Astrocyte (in vitro differentiated cells and primary cell): ENCODE measurements around the gene RNGTT.

Source experiments
- CTCF ChIP-seq: IDR thresholded peaks from 2 replicates; pipeline ENCODE4 v1.5.1; 2011; ENCODE audit warnings: low read depth, mild to moderate bottlenecking, inconsistent platforms, low read length, moderate library complexity; ENCODE audit not compliant: insufficient read depth
- EZH2 ChIP-seq: IDR thresholded peaks from 2 replicates; pipeline ENCODE4 v1.6.1; 2012; ENCODE audit warnings: mild to moderate bottlenecking, low read length, inconsistent platforms; ENCODE audit not compliant: insufficient read depth

- TF ChIP-seq CTCF (no peak), EZH2 (no peak)
Observed at GRCh38 chr6:88760091-88760490, 203.3 kb downstream of the RNGTT start.
